NCI-H226 (cell line): ENCODE results near the gene ZNF783.
"Not testable (repeated sequence)": the region's sequence is repeated elsewhere in the genome, so short reads cannot be mapped to it uniquely, and the experiment has no call there.

Source experiments
- DNase-seq: peaks from one replicate; pipeline ENCODE4 v3.0.0-alpha.2; 2015

Gene ZNF783

DNA sequence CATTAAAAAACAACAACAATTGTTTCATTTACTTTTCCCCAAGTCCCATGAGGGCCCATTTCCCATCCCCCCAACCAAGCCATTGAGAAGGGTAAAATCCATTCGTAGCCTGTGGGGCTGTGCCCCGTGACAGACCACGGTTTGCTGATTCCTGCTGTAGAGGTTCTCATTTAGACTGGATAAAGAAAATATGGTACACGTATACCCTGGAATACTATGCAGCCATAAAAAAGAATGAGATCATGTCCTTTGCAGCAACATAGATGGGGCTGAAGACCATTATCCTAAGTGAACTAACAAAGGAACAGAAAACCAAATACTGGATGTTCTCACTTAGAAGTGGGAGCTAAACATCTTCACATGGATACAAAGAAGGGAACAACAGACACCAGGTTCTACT lies 44.9 kb downstream of the ZNF783 start:
- DNase-seq: no peak

DNA sequence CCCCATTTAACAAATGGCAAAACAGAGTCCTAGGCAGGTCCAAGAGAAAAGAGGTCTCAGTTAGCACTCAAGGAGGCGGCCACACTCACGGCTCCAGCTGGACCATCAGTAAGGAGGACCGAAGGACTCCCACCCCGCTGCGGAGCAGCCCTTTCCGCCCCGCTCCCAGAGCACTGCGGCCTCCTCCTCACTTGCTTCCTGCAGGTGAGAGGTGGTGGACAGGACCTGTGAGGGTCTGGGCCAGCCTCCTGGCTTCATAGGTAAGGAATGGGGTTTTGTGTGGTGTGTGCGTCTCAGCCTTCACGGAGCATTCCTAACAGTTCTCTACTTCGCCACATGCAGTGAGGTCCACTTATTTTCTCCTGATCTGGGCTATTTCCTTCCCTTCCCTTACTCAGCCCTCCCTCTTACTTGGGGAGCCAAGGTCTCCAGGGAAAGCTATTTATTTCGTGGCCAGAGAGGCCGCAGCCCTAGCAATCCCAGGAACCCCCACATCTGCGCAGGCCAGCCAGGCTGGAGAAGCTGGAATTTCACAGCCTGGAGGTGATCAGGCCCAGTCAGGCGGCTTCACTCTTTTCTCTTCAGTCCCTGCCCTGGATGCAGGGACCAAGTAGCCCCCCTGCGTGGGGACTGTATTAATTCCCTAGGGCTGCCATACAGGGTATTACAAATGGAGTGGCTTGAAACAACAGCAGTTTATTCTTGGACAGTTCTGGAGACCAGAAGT lies 45.9 kb downstream of the ZNF783 start:
- DNase-seq: no peak

DNA sequence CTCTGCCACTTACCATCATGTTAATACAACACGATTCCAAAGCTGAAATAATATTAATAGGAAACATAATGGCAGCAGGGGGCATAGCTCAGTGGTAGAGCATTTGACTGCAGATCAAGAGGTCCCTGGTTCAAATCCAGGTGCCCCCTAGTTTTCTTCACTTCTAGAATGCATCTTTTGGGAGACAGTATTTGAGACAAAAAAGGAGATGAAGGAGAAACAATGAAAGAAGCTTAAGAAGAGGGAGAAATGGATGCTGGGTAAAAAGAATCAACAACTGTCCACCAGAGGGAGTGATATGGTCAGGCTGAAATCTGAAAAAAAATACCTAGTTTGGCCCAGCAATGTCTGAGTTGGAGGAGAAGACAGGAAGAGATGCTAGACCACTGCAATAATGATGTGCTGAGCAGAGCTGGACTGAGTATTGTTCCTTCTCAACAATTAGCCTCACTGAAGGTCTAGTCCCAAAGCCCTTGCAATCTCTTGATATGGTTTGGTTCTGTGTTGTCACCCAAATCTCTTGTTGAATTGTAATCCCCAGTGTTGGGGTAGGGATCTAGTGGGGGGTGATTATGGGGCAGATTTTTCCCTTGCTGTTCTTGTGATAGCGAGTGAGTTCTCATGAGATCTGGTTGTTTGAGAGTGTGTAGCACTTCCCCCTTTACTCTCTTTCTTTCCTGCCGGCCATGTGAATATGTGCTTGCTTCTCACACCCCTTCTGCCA lies 48.3 kb downstream of the ZNF783 start:
- peak; percentile 73 for DNase-seq

DNA sequence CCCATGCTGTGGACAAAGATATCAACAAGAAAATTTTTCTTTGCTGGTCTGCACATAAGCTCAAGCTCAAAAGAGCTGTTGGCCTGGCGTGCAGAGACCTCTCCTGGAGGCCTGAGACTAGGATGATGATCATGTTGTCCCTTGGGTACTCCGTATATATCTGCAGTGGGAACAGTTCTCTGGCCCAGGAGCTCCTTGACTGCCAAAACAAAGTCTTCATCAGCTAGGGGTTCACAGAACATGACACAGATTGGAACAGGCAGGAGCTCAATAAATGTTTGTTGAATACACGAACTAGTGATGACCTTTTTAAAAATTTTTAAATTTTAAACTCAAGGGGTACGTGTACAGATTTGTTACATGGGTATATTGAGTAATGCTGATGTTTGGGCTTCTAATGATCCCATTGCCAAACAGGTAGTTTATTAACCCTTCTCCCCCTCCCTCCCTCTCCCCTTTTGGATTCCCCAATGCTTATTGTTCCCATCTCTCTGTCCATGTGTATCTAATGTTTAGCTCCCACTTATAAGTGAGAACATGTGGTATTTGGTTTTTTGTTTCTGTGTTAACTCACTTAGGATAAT lies 49.1 kb downstream of the ZNF783 start:
- DNase-seq: no peak

- no peak for DNase-seq
Measured at GRCh38 chr7:149313981-149314380, 52.0 kb downstream of the ZNF783 start.

DNA sequence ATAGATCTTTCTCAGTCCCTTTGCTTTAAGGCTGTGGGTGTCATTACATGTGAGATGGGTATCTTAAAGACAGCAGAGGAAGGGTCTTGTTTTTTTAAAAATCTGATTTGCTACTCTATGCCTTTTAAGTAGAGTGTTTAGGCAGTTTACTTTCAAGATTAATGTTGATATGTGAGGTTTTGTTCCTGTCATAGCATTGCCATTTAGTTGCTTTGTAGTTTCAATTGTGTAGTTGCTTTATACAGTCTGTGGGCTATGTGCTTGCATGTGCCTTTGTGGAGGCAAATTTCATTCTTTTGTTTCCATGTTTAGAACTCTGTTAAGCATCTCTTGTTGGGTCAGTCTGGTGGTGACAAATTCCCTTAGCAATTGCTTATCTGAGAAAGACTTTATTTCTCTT lies 54.6 kb downstream of the ZNF783 start:
- no peak for DNase-seq

GRCh38 chr7:149317496-149317895 lies 55.5 kb downstream of the ZNF783 start:
- no peak for DNase-seq

DNA sequence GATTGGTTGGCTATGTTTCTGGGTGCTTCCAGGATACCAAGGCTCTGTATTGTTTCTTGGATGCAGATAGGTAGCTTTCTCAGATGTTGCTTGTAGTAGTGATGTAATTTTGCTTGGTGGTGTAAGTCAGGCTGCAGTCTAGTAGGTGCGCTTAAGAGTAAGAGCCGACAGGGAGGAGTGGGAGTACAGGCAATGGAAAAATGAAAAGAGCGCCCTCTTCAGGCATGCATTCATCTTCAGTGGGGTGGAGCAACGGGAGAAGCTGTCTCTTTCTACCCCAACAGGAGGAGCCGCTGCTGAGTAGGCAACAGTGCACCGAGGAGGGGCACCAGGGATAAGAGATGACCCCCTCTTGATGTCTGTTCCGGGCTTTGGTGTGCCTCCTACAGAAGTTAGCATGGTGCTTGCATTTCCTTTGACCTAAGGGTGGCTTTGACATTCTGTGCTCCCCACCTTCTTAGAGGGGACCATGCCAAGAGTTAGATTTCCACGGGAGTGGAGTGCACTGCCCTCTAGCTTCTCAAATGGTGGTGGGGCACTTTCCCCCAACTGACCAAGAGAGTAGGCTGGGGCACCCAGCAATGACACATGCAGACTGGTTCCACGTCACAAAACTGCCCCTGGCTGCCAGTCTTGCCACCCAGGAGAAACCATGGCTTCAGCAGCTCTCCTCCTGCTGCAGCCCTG lies 56.1 kb downstream of the ZNF783 start:
- DNase-seq: no peak

DNA sequence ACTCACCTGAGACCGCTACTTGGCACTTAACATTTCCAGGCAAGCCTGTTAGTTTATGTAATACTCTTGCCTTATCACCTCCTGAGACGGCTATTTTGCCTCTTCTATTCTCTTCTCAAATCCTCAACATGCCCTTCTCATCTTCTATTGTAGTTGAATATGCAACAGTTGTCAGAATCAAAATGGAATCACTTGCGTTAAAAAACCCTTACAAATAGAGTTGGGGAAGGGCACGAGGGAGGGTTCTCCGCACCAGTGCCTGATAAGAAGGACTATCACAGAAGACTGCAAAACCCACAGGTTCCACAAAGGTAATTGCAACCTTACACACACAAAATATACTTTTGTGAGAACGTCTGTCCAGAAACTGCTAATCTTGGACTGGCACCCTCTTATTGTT lies 57.4 kb downstream of the ZNF783 start:
- DNase-seq: no peak

DNA sequence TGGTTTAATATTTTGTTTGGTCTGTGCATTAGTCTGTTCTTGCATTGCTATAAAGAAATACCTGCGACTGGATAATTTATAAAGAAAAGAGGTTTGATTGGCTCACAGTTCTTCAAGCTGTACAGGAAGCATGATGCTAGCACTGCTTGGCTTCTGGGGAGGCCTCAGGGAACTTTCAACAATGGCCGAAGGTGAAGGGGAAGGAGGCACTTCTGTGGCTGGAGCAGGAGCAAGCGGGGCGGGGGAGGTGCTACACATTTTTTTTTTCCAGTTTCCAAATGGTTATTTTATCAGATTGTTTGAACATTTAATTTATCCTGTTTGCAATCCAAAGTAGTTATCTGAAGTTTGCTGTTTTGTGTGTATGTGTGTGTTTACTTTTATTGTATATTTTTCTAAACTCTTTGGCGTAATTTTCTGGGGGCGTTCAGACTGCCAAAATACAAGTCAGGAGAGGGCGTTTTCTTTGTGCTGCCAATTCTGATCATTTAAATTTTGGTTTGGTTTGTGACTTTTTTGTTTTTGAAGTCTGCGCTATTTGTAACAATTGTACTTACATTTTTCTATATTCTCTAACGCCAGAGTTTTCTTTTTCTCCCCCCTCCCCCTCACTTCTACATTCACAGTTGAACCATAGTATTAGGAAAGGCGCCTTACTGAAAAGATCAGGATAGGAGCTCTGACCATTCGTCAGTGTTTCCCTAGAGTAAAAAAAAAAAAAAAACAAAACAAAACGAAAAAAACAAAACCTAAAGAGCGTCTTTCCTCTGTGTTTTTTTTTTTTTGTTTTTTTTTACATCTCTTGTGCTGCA lies 58.5 kb downstream of the ZNF783 start:
- DNase-seq: no peak

- not testable (repeated sequence) for DNase-seq
Measured at GRCh38 chr7:149321125-149321905, 59.3 kb downstream of the ZNF783 start.

DNA sequence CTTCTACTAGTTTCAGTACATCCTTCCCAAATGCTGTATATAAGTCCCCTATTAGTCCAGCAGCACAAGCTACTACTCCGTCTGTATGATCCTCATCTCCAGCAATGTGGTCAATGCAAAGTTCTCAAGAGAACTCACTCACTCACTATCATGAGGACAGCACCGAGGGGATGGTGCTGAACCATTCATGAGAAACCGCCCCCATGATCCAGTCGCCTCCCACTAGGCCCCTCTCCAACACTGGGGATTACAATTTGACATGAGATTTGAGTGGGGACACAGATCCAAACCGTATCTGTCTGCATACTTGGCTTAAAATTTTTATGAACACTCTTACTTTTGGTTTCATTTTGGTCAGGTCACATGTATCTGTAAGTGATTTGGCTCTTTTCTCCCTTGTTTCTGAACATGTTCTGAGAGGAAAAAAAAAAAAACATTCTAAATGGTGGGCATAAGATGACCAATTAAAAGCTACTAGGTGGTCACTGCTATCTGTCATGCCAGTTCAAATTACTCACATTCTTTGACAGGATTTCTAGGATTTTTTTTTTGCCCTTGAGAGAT lies 60.1 kb downstream of the ZNF783 start:
- DNase-seq: peak; percentile 17

GRCh38 chr7:149322737-149323136 lies 60.7 kb downstream of the ZNF783 start:
- DNase-seq: no peak

- no peak for DNase-seq
Measured at GRCh38 chr7:149325248-149325647, 63.3 kb downstream of the ZNF783 start.

DNA sequence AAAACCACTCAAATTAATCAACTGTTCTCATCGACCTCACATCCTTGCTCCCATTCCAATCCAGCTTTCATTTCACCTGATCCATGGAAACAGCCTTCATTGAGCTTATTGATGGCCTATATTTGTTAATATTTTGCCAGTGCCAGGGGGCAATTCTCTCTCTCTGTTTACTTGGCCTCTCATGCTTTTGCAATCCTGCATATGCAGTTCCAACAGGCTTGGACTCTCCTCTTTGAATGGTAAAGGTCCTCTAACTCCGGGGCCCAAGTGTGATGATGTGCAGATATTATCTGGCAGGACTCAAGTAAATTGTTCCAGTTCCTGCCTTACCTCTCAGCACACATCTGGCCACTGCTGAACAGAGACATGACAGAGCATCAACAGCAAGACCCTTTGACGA lies 67.3 kb downstream of the ZNF783 start:
- no peak for DNase-seq

GRCh38 chr7:149329766-149330334 lies 67.9 kb downstream of the ZNF783 start:
- no peak for DNase-seq

DNA sequence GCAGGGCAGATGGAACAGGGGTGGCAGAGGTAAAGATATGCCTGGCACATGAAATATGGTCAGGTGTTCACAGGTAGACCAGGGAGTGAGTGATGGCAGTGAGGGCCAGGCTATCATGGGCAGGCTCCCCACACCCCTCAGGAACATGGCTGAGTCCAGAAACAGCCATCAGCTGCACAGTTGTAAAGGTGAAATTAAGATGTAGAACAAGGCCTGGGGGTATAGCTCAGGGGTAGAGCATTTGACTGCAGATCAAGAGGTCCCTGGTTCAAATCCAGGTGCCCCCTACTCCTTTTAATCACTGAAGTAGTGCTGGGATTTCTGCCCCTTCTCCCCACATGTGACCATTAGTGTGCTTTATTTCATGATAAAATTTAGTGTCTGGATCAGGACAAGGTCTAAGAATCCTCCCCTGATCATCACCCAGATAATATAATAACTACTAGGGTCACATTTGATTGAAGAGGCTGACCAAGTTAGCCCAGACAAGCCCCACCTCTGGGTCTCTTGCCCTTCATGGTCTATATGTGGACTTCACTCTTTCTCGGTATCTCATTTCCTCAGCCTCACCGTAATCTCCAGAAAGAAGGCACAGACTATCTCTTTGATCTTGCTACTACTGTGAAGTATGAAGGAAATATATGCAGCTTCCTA lies 69.0 kb downstream of the ZNF783 start:
- DNase-seq: no peak

DNA sequence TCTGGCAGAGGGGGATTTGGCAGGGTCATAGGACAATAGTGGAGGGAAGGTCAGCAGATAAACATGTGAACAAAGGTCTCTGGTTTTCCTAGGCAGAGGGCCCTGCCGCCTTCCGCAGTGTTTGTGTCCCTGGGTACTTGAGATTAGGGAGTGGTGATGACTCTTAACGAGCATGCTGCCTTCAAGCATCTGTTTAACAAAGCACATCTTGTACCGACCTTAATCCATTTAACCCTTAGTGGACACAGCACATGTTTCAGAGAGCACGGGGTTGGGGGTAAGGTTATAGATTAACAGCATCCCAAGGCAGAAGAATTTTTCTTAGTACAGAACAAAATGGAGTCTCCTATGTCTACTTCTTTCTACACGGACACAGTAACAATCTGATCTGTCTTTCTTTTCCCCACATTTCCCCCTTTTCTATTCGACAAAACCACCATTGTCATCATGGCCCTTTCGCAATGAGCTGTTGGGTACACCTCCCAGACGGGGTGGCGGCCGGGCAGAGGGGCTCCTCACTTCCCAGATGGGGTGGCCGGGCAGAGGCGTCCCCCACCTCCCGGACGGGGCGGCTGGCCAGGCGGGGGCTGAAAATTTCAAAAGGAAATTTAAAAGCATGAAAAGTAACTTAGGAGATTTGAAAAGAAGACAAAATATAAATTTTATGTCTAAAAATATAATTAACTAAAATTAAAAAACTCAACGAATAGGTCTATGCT lies 70.8 kb downstream of the ZNF783 start:
- not testable (repeated sequence) for DNase-seq

- DNase-seq: no peak
Measured at GRCh38 chr7:149333321-149333717, 71.3 kb downstream of the ZNF783 start.

DNA sequence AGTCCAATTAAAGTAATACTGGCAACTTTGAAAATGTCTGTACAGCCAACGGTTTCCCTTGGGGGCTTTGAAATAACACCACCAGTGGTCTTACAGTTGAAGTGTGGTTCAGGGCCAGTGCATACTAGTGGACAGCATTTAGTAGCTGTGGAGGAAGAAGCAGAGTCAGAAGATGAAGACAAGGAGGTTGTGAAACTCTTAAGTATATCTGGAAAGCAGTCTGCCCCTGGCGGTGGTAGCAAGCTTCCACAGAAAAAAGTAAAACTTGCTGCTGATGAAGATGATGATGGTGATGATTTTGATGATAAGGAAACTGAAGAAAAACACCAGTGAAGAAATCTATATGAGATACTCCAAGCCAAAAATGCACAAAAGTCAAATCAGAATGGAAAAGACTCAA lies 72.2 kb downstream of the ZNF783 start:
- no peak for DNase-seq
